Hematopoietic multipotent progenitor cell treated with erythropoietin and hydrocortisone succinate and interleukin-3 and kit ligand, for 17 days (in vitro differentiated cells): Measurements from ENCODE around the gene ANKRD30A.
"Not testable (repeated sequence)": the region's sequence is repeated elsewhere in the genome, so short reads cannot be mapped to it uniquely, and the experiment has no call there.

Experiments
- DNase-seq: peaks from one replicate; pipeline ENCODE4 v3.0.0-alpha.2; 2015; ENCODE audit warnings: low spot score

Gene ANKRD30A, protein sequence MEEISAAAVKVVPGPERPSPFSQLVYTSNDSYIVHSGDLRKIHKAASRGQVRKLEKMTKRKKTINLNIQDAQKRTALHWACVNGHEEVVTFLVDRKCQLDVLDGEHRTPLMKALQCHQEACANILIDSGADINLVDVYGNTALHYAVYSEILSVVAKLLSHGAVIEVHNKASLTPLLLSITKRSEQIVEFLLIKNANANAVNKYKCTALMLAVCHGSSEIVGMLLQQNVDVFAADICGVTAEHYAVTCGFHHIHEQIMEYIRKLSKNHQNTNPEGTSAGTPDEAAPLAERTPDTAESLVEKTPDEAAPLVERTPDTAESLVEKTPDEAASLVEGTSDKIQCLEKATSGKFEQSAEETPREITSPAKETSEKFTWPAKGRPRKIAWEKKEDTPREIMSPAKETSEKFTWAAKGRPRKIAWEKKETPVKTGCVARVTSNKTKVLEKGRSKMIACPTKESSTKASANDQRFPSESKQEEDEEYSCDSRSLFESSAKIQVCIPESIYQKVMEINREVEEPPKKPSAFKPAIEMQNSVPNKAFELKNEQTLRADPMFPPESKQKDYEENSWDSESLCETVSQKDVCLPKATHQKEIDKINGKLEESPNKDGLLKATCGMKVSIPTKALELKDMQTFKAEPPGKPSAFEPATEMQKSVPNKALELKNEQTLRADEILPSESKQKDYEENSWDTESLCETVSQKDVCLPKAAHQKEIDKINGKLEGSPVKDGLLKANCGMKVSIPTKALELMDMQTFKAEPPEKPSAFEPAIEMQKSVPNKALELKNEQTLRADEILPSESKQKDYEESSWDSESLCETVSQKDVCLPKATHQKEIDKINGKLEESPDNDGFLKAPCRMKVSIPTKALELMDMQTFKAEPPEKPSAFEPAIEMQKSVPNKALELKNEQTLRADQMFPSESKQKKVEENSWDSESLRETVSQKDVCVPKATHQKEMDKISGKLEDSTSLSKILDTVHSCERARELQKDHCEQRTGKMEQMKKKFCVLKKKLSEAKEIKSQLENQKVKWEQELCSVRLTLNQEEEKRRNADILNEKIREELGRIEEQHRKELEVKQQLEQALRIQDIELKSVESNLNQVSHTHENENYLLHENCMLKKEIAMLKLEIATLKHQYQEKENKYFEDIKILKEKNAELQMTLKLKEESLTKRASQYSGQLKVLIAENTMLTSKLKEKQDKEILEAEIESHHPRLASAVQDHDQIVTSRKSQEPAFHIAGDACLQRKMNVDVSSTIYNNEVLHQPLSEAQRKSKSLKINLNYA (N-terminal part only)

DNA sequence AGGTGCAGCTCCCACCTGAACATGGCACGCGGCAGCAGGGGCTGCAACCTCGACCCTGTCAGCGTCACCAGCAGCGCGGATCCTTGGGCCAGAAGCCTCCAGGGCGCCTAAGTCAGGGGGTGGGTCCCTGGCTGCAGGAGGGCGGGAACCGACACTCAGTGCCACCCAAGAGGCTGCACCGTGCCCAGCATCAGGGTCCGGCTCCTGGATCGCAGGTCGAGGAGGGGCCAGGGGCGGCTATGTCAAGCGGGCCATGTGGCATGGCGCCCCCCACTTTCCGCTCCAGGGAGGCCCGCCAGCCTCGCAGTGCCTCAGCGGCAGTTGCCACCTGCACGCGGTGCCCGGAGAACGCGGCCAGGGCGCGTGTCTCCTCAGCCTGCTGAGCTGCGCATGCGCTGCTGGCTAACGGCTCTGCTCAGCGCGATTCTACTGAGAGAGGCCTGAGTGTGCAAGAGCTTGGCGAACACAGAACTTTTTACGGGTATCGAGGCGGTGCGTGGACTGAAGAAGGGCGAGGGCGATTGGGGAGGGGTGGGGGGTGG, at the start of gene ANKRD30A:
Gene ANKRD30A (plus strand): TSS at position 408 of the 542 bp plus-strand sequence. CDS start 190 bp downstream, outside the sequence.
- no peak for DNase-seq

DNA sequence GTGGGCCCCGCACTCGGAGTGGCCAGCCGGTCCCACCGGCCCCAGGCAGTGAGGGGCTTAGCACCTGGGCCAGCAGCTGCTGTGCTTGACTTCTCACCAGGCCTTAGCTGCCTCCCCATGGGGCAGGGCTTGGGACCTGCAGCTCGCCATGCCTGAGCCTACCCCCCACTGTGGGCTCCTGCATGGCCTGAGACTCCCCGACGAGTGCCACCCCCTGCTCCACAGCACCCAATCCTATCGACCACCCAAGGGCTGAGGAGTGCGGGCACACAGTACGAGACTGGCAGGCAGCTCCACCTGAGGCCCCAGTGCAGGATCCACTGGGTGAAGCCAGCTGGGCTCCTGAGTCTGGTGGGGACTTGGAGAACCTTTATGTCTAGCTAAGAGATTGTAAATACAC, 49.3 kb upstream of the ANKRD30A start:
- not testable (repeated sequence) for DNase-seq

DNA sequence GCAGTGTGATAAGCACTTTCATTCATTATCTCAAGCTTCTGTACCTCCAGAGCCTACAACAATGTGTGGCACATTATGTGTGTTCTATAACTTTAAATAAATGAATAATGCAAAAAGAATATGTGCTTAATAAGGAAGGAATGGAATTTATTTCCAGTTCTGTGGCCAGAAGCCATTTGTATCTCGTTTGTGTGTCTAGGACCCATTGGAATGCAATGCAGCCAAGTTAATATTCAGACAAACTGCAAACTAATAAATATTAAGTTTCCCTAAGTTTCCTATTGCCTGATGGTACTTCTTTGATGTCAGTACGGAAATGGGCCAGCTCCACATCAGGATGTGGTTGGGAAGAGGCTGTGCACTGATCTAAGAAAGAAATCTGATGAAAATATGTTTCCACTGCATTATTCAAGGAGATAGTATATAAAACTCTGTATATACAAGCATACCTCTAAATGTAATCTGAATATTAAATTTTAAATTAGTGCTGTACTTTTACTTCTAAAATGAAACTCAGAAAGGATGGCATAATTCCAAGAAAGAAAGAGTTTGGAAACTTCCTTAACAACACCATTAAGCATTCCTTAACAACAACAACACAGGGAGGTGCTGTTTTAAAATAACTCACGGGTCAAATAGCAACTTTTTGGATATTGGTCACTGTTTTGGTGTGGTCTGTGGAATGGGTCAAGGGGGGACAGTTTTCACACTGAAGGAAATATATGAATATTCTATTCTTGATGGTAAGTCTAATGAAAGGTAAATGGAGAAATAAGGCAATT, 29.4 kb upstream of the ANKRD30A start:
- DNase-seq = no peak

DNA sequence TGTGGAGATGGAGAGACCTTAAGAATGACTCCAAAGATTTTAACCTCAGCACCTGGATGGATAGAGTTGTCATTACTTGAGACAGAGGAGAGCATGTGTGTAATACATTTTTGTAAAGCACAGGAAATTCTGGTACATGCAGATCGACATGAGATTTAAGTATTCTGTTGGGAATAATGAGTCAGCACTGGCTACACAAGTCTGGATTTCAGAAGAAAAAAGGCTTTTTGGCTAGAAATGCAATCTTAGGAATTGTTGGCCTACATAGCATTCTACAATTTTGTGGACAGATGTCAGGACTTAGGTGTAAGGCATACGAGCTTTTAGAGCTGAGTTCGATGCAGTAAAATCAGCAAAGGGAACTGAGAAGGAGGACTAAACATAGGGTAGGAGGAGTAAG, 24.1 kb upstream of the ANKRD30A start:
- no peak for DNase-seq

DNA sequence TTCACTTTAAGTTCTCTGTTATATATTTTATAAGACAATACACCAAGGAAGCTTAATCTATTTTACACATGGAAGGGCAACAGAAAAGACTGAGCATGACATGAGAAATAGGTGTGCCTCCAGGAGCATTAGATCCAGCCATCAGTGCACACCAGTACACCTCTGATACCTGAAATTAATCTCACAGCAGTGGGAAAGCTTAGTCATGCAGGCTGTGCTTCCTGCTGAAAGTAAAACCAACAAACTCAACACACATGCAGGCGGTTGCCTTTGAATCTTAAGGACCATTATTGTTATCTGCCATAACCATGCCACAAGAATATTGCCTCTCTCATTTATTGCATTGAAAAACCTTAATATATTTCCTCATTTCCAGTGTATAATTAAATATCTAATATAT, 16.4 kb upstream of the ANKRD30A start:
- no peak for DNase-seq

DNA sequence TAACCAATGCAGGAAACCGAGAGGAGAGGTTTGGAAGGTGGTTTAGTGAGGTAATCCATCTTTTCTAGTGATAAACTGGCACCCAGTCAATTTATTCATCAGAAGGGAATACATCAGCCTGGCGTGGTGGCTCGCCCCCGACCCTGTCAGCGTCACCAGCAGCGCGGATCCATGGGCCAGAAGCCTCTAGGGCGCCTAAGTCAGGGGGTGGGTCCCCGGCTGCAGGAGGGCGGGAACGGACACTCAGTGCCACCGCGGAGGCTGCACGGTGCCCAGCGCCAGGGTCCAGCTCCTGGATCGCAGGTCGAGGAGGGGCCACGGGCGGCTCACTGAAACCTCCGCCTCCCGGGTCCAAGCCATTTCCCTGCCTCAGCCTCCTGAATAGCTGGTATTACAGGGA, 866 bp upstream of the ANKRD30A start:
- DNase-seq = no peak

DNA sequence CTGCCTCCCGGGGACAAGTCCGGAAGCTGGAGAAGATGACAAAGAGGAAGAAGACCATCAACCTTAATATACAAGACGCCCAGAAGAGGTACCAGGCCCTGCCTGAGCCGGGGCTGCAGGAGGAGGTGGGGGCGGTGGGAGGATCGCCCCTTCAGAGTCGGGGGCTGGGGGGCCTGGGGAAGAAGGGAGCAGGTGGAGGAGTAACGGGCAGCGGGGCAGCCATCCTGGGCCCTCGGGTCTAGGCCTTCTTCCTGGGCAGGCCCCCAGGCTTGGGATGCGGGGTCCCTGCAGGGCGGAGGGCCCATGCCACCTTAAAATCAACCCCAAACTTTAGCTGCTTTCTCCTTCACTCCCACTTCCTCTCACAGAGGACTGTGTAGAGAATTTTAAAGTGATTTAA, 523 bp downstream of the ANKRD30A start:
- DNase-seq = no peak

DNA sequence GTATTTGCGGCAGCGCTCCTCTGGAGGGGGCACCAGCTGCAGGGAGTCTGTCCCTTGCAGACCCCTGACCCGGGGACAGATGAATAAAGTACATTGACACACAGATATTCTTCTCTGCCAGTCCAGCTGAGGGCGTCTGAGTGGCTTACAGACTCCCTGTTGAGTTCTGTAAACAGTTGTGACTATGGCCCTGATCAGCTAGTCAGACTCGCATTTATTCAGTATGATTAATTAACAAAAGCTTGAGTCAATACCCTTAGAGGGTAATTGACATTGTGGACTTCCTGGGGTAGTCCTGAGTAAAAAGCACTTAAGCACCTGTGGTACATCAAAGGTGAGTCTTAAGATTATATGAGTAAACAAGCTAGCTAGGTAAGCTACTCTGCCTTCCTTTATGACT, 21.0 kb downstream of the ANKRD30A start:
- no peak for DNase-seq

DNA sequence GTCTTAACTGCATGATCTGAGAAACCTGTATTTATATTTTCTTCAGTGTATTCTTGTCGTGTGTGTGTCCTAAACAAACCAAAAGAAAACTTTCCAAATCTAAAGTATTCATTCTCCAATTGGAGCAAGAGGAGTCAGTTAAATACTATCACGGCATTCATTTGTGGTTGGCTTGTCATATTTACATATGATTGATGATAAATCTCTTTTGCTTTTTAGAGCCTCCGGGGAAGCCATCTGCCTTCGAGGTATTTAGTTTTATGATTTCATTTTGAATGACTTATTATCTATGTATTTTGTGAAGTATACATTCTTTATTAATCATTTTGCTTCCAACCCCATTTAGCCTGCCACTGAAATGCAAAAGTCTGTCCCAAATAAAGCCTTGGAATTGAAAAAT, 37.0 kb downstream of the ANKRD30A start:
- DNase-seq = not testable (repeated sequence)

DNA sequence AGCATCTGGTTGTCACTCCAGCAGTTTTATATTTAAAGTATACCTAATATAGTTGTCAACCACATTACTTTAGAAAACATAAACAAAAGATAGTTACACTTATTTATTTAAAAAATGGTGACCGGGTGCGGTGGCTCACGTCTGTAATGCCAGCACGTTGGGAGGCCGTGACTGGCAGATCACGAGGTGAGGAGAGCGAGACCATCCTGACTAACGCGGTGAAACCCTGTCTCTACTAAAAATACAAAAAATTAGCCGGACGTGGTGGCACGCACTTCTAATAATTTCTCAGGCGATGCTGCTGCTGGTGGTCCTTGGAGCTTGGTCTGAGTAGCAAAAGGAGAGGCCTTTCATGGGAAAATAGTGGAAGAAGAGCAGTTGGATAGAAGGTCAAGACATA, 46.5 kb downstream of the ANKRD30A start:
- DNase-seq = not testable (repeated sequence)

DNA sequence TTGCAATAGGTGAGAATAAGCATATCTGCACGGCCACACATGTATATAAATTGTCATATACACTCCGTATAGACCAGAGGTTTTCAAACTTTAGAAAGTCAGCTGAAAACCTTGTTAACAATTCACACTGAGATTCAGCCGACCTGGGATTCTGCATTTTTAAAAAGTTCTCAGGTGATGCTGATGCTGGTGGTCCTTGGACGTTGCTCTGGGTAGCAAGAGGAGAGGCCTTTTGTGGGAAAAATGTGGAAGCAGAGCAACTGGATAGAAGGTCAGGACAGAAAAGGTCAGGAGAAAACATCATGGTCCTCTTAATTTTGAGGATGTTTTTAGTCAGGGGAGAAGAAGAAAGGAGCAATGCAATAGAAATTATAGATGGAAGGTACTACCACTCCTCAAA, 52.9 kb downstream of the ANKRD30A start:
- not testable (repeated sequence) for DNase-seq

DNA sequence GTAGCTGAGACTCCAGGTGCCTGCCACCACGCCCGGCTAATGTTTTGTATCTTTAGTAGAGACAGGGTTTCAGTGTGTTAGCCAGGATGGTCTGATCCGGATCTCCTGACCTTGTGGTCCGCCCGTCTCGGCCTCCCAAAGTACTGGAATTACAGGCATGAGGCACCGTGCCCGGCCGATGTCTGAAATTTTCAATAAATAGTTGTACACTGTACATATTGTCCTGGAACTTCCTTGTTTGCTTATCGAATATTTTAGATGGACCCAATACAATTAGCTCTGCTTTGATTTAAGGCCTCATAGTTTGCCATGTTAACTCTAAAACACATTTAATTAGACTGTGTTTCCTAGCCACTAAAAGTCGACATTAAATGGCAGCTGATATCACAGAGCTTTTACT, 57.3 kb downstream of the ANKRD30A start:
- not testable (repeated sequence) for DNase-seq

DNA sequence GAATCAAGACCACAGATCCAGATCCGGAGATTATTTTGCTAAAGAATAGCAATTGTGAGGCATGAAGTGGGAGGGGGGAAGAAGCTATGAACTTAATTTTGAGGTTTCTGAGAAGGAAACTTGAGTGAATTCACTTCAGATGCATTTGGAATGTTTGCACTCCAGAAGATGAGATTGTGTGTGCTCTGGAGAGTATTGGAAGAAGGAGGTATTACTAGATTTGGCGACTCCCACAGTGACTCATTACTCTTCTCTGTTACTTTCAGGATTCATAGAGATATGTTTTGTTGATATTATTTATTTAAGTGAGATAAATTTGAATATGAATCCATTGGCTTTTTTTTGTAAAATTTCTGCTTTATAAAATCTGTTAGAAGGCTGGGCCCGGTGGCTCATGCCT, 80.7 kb downstream of the ANKRD30A start:
- no peak for DNase-seq

DNA sequence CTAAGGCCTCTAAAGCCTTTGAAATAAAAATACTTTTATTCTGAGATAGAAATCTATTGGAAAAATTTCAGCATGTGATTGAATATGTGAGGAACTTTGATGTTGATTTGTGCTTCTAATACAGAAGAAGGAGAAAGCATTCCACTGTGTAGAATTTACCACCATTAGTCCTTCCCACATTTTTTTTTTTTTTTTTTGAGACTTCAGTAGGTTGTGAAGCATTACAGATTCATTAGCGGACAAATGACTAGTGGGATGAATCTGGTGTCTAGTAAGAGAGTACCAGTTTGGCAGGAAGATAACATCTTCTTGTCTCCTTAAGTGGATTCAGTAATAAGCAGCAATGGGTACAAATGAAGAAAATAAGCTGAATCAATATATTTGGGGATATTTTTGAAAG, 95.5 kb downstream of the ANKRD30A start:
- DNase-seq = no peak

DNA sequence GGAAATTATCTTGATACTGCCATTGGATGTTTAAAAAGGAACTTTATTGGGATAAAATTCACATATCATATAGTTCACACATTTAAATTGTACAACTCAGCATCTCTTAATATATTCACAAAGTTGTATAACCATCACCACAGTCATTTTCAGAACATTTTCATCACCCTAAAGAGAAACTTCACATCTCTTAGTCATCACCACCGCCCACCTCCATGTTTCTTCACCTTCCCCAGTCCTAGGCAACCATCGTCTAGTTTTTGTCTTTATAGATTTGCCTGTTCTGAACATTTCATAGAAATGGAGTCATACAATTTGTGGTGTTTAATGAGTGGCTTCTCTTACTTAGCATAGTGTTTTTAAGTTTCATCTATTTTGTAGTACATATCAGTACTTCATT, 96.6 kb downstream of the ANKRD30A start:
- no peak for DNase-seq

DNA sequence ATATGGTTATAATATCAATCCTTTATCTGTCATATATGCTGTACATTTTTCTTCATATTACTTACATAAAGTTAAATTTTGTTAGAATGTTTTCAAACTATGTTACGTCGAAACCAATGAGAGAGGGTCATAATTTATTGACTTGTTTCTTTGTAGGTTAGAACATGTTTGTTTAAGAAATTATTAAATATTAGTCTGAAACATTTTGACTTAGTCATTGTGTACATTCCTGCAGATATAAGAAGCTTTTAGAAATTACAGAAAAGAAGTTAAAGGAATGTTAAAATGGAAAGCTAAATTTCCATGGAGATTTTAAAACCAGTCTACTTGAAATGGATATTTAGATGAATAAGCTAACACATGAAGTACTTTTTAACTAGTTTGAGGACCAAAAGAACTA, 99.8 kb downstream of the ANKRD30A start:
- no peak for DNase-seq

DNA sequence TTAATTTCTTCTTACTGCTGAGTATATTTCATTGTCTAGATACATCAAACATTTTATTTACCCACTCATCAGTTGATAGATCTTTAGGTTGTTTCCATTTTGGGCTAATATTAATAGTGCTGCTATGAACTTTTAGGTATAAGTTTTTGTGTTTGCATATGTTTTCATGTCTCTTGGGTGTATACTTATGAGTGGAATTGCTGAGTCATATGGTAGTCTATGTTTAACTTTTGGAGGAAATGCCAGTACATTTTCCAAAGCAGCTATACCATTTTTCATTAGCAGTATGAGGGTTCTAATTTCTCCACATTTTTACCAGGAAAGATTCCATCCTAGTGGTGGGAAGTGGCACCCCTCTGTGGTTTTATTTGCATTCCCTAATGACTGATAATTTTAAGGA, 101.1 kb downstream of the ANKRD30A start:
- no peak for DNase-seq

DNA sequence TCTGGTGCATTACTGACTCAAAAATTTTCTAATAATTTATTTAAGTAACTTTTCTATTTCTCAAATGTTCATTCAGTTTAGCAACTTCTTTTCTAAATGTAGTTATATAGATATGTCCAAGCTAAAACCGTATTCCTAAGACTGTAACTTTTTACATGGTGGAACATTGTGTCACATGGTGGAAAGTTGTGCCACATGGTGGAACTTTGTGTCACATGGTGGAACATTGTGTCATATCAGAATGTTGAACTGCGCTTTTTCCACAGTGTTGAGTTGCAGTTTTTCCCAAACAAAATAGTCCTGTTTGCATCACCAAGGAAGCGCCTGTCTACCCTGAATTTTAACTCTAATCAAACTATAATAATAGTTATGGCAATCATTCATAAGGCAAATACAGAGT, 109.3 kb downstream of the ANKRD30A start:
- no peak for DNase-seq

DNA sequence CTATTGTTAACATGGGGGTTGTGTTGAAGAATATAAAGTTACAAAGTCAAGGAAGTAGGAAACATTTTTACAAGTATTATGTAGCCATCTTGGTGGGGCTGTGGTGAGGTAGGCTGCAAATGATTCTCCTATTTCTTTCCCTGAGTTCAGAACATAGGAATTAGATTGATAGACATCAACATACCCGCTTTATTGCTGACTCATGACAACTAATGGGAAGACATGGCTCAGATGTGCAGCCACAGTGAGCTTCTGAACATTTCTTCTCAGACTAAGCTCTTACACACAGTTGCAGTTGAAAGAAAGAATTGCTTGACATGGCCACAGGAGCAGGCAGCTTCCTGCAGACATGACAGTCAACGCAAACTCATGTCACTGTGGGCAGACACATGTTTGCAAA, 110.7 kb downstream of the ANKRD30A start:
- no peak for DNase-seq

DNA sequence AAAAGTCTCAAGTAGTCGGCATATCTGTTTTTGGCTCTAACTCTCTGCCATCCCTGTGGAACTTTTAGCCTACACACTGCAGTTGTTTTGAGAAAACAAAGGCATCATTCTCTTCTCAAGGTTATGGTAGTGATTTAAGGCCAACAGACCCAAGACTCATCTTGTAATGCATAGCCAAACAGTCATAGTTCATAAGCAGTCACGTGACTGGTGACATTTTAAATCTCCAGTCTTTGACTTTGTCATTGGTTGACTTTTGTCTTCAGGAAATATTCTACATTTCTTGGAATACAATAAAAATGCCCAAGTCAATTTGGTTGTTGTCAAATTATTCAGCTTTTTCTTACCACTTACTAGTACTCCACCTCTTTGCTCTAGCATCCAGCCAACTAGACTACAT, 114.8 kb downstream of the ANKRD30A start:
- DNase-seq = no peak

DNA sequence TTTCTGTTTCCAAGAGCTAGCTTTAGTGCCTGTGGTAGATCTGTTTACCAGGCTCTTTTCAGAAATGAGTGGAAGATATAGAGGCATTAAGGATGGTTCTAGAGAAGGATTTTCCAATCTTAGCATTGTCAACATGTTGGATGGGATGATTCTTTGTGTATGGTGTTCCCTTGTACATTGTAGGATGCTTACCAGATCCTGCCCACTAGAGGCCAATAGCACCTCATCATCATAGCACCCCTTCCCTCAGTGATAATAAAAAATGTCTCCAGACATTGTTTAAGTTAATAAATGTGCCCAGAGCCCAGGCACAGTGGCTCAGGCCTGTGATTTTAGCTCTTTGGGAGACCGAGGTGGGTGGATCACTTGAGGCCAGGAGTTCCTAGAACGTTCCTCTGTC, 121.2 kb downstream of the ANKRD30A start:
- no peak for DNase-seq
